Measurements from ENCODE around the gene ENO1. TPM values are rescaled to one million over a fixed set of nuclear protein-coding genes. Genes with fewer than 3 reads are reported as not detected.

Gene ENO1
- total and polyA plus RNA-seq, 10 of the 15 experiments (the other 5 are each of a cell fraction or from before 2014, with no cell fraction given) = 1,850 to 4,219 (median 2,331) TPM

DNA sequence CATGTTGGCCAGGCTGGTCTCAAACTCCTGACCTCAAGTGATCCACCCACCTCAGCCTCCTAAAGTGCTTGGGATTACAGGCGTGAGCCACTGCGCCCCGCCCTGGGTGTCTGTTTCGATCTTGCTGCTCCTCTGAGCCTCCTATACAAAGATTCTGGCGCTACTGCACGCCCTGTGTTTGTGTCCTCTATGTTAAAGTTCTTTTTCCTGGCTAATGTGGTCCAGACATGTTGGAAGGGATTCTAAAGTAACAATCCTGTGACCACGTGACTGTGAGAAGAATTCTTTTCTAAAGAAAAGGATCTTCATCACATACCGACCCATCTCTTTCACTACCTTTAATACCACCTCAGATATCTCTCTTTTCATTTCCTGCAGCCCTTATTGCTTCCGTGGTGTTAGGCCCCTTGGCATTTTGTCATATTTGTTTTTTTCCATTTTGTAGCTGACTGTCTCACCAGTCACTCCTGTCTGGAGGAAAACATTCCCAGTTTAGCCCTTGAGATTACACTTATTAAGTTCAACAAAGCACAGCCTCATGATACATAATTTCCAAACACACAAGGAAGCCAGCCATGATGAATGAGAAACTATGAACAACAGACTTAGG, 27.2 kb upstream of the ENO1 start (continued):
- TF ChIP-seq PBX3 (IDR thresholded peaks at IDR 0.05; ENCODE audit: insufficient replicate concordance, low read depth, low read length) (no peak), EGR1 (IDR thresholded peaks at IDR 0.05; ENCODE audit: borderline replicate concordance in 1 of 2, low read depth in 2 of 2, low read length in 2 of 2) (no peak), GATAD2B (conservative IDR thresholded peaks at IDR 0.05; ENCODE audit: low read depth) (no peak), RELA (IDR thresholded peaks at IDR 0.05; ENCODE audit: borderline replicate concordance, partially characterized antibody) (no peak), SPI1 (IDR thresholded peaks at IDR 0.05; ENCODE audit: borderline replicate concordance, insufficient read depth, low read depth, low read length) (no peak), YBX1 (IDR thresholded peaks at IDR 0.05) (no peak)

- FAIRE-seq = no peak
- SMC1A ChIA-PET (ENCODE audit: uncharacterized antibody, unreplicated experiment) = no interaction called here
- Histone ChIP-seq H3K4me3 (no peak overlapping the region), H2AFZ (ENCODE audit: control insufficient read depth, low read depth, low read length) (no peak overlapping the region), H4K20me1 (ENCODE audit: control insufficient read depth, insufficient read depth) (no peaks in the 10 kb centered on the region), H3K9ac (ENCODE audit: control insufficient read depth, insufficient read depth, low read length) (no peak overlapping the region), H3K4me1 (ENCODE audit: control insufficient read depth, insufficient read depth, low read length) (peaks cover 6% of the 10 kb centered on the region; the same call in 1 of the 2 replicates), H3K27me3 (replicated peaks in 1 of 2; ENCODE audit: control insufficient read depth in 2 of 2, insufficient read depth in 2 of 2, low read length in 1 of 2) (no peaks in the 10 kb centered on the region), H3K36me3 (ENCODE audit: control insufficient read depth in 2 of 2, insufficient read depth in 2 of 2, low read length in 1 of 2) (no peaks in the 10 kb centered on the region), H3K9me3 (replicated peaks; ENCODE audit: control insufficient read depth, insufficient read depth, low read length) (no peaks in the 10 kb centered on the region), H3K79me2 (ENCODE audit: control insufficient read depth, insufficient read depth, low read length) (no peaks in the 10 kb centered on the region), H3K4me2 (ENCODE audit: control insufficient read depth, insufficient read depth) (no peak overlapping the region), H3K27ac (ENCODE audit: control insufficient read depth, insufficient read depth) (no peak overlapping the region)
- CTCF ChIA-PET = interaction anchor here (1.0 to 1.5 kb wide), 2 partner anchors 14 to 101 kb away, joined by 3 to 5 read pairs; no protein-coding TSS in a partner anchor
- 62% methylated on average over 6 of the region's 6 CpGs for WGBS (ENCODE audit: insufficient coverage, insufficient replicate concordance, low lambda C conversion rate, missing lambda C conversion rate)
- no TSS peak for BruUV-seq (replicated peaks)
- intact Hi-C loops (cut with micrococcal nuclease; ENCODE audit: unreplicated experiment) (no loop called here), in situ Hi-C loops (cut with MboI) (no loop called here)
- POLR2A ChIA-PET = interaction anchor here (0.7 kb wide), 1 partner anchor 859 kb away, joined by 3 read pairs; no protein-coding TSS in a partner anchor
- DNase-seq (ENCODE audit: low read depth, low spot score) = no peak
- no peak for ATAC-seq
- RAD21 ChIA-PET (ENCODE audit: unreplicated experiment) = no interaction called here
- TF ChIP-seq EZH2 (IDR thresholded peaks at IDR 0.05; ENCODE audit: borderline replicate concordance, control insufficient read depth, low read depth, low read length) (no peak), KAT2A (conservative IDR thresholded peaks at IDR 0.05; ENCODE audit: control insufficient read depth, low read depth, low read length) (no peak), ESRRA (IDR thresholded peaks at IDR 0.05; ENCODE audit: low read length) (no peak), HDAC2 (IDR thresholded peaks at IDR 0.05) (no peak), POLR2AphosphoS5 (IDR thresholded peaks at IDR 0.05; ENCODE audit: low read length) (no peak), ZZZ3 (IDR thresholded peaks at IDR 0.05; ENCODE audit: control insufficient read depth, insufficient read length, low read depth) (no peak), HDGF (IDR thresholded peaks at IDR 0.05) (no peak), STAT1 (conservative IDR thresholded peaks at IDR 0.05) (no peak), YBX1 (IDR thresholded peaks at IDR 0.05) (no peak), CEBPB (IDR thresholded peaks at IDR 0.05; ENCODE audit: borderline replicate concordance in 1 of 2, low read depth in 2 of 2, low read length in 2 of 2) (no peak), MLLT1 (IDR thresholded peaks at IDR 0.05) (no peak), RELA (IDR thresholded peaks at IDR 0.05; ENCODE audit: borderline replicate concordance, partially characterized antibody) (no peak), CBFB (IDR thresholded peaks at IDR 0.05; ENCODE audit: low read depth) (no peak)
- TF ChIP-seq, protein P1, sequence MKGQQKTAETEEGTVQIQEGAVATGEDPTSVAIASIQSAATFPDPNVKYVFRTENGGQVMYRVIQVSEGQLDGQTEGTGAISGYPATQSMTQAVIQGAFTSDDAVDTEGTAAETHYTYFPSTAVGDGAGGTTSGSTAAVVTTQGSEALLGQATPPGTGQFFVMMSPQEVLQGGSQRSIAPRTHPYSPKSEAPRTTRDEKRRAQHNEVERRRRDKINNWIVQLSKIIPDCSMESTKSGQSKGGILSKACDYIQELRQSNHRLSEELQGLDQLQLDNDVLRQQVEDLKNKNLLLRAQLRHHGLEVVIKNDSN (IDR thresholded peaks at IDR 0.05; ENCODE audit: borderline replicate concordance, extremely low read length, insufficient read depth, low read depth, low read length) = no peak
These were observed 25.6 kb upstream of the ENO1 start for GRCh38 chr1:8903908-8904650.

Data from GM12878 (cell line).